CD4-positive, alpha-beta T cell treated with Interleukin-6 for 4 hours (primary cell): Measurements from ENCODE around the gene SLC6A17.

ENCODE experiments used
- DNase-seq: peaks from one replicate; pipeline ENCODE4 v3.0.0-alpha.2; 2020; ENCODE audit warnings: mixed read lengths

Gene SLC6A17

GRCh38 chr1:110176299-110176956 is 26.1 kb downstream of the SLC6A17 start:
- DNase-seq = peak; percentile 8

DNA sequence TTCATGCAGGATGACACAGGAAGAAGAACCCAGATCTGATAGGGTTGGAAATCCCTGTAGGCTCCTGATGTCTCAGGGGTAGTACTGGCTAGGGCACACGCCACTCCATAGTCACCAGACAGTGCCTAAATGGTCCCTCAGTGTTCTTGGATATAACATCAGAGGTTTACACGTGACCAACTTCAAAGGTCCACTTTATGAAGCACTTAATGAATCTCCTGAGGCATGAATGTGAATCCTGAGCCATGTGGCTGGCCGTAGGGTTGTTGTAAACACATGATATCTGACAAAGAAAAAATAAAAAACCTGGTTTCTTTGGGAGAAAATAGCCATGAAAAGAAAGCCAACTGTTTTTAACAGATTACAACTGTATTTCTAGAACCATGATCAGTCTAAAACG is 27.5 kb downstream of the SLC6A17 start:
- no peak for DNase-seq

- DNase-seq = no peak
These were observed 33.4 kb downstream of the SLC6A17 start for GRCh38 chr1:110183642-110184167.

- no peak for DNase-seq
These were observed 34.2 kb downstream of the SLC6A17 start for GRCh38 chr1:110184446-110184845.

GRCh38 chr1:110185181-110185580 is 34.9 kb downstream of the SLC6A17 start:
- no peak for DNase-seq

DNA sequence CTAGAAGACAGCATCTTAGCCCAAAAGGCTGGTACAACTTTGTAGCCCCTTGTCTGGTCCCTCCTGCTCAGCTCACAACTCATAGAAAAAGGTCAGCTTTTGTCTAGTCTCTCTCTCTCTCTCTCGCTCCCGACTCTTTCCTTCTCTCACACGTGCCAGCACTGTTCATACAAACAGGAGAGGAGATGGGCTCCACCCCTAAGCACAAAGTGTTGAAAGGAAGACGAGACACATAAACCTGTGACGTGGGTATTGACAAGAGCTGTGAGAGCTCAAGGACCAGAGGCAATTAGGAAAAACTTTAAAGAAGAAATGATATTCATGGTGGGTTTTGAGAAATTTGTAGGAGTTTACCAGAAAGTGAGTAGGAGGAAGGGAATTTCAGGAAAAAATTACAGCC is 36.3 kb downstream of the SLC6A17 start:
- no peak for DNase-seq

DNA sequence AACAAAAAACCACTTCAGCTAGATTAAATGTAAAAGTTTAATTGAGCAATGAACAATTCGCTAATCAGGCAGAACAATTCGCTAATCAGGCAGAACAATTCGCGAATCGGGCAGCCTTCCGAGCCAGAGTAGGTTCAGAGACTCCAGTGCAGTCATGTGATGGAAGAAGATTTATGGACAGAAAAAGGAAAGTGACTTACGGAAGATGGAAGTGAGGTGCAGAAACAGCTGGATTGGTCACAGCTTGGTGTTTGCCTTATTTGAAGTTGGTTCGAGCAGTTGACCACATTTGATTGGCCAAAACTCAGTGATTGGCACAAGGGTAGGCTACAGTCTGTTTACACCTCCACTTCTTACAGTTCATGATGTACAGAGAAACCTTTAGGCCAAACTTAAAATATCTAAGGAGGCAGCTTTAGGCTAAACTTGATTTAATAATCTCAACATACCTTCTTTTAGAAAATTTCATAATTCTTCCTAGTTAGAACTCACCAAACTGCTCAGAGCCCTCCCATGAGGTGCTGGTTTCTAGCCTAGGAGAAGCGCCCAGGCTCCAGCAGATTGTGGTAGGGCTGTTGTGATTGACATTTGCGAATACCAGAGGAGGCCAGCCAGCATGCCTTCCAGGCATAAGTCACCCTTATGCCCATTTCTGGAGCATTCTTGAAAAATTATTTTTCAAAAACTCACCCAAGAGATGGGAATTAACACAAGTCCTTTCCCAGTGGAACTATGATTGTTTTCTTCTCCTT is 37.0 kb downstream of the SLC6A17 start:
- no peak for DNase-seq

GRCh38 chr1:110188035-110188618 is 37.8 kb downstream of the SLC6A17 start:
- DNase-seq = no peak

DNA sequence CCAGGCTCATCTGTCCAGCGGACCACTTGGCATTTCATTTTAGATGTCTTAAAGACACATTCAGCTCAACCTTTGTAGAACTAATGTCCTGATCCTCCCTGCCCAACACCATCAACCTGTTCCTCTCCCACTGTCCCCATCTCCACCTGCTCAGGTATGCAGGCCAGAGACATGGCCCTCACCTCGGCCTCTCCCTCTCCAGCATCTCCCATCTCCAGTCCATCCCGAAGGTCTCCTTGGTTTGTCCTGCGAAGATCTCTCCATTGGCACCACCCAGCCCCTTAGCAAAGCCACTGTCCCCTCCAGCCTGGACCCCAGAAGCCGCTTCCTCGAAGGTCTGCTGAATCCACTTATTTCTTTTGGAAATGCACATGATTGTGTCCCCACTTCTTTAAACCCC is 38.9 kb downstream of the SLC6A17 start:
- no peak for DNase-seq

GRCh38 chr1:110190282-110190929 is 40.1 kb downstream of the SLC6A17 start:
- no peak for DNase-seq

DNA sequence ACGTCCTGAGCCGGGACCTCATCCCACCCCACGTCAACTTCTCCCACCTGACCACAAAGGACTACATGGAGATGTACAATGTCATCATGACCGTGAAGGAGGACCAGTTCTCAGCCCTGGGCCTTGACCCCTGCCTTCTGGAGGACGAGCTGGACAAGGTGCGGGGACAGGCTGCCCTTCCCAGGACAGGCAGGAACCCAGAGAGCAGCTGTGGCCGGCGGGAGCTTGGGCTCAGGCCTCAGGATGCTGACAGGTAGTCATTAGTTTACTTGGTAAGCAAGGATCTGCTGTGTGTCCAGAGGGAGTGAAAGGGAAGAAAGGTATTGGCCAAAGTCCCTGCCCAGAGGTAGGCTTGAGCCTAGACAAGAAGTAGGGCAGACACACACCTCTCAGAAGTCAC is 42.2 kb downstream of the SLC6A17 start:
- DNase-seq = no peak

DNA sequence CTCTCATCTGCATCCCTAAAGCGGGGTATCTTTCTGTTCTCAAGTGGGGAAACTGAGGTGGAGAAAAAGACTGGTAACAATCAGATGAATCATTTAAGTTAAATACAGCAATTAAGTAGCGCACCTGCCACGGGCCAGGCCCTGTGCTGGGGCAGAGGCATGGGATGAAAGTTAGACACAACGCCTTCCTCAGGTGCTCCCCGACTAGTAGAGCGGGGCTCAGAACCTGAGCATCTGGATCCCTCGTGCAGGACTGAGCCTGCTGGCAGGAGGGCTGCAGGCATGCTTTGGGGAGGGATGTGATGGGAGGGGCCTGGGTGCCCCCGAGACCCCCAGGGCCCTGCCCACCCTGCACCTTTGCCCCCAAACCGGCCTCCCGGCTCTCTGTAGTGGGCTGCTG is 44.9 kb downstream of the SLC6A17 start:
- DNase-seq = no peak

- DNase-seq = peak; percentile 64
These were observed 46.8 kb downstream of the SLC6A17 start for GRCh38 chr1:110196917-110197765.

DNA sequence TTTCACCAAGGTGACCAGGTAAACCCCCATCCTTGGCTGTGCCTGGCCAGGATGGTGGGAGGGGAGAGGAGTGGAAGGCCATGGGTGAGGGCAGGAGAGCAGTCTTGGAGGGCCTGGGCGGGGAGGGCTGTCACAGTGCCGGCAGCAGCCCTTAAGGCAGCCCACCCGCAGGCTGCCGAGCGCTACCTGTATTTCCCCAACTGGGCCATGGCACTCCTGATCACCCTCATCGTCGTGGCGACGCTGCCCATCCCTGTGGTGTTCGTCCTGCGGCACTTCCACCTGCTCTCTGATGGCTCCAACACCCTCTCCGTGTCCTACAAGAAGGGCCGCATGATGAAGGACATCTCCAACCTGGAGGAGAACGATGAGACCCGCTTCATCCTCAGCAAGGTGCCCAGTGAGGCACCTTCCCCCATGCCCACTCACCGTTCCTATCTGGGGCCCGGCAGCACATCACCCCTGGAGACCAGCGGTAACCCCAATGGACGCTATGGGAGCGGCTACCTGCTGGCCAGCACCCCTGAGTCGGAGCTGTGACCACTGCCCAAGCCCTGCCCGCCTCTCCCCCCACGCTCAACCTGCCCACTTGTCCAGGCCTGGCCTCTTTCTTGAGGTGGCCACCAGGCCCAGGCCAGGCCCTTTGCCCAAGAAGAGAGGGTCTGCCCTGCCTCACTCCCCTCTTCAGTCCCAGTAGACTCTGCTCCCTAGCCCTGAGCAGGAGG is 47.8 kb downstream of the SLC6A17 start:
- DNase-seq = no peak

DNA sequence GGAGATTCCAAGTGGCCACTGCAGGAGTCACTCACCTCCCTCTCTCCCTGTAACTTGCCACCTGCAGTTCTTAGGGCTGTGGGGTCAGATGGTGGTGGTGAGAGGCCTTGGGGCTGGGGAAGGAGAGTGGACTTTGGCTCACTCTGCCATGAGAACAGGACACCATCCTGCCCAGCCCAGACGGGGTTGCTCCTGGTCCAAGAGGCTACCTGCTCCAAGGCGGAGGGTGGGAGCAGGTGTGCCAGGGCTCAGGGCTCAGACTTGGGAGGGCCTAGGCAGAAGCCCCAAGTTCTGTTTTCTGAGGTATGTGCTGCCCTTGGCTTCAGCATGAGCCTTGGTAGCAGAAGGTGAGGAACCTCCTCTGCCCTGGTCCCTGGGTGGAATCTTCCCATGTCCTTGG is 48.5 kb downstream of the SLC6A17 start:
- DNase-seq = no peak

- no peak for DNase-seq
These were observed 49.9 kb downstream of the SLC6A17 start for GRCh38 chr1:110200190-110200589.

- no peak for DNase-seq
These were observed 50.4 kb downstream of the SLC6A17 start for GRCh38 chr1:110200666-110201065.

DNA sequence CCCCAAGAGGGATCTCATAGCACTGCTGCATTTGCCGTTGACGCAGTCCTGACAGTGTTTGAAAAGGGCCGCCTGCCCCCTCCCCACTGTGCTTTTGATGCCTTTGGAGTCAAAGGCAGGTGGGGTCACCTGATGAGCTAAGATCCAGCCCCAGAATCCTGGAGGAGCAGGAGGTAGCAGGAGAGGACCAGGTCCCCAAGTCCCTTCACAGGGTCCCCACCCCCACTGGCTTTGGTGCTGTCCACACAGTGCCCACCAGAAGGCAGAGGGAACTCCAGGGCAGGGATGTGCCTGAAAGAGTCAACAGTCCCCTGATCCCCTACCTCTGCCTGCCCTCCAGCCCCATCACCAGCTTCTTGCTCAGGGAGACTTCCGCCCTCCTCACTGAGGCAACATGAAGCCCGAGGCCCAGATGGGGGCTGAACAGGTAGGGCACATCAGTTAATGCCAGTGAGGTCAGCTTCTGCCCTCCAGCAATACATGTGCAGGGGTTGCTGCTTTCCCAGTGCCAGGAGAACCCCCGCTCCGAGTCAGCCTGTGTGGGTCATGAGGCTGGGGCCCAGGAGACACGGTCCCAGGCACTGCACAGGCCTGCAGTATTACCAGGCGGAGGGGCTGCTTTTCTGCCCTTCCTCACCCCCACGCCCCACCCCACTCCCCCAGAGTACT is 51.0 kb downstream of the SLC6A17 start:
- DNase-seq = no peak

DNA sequence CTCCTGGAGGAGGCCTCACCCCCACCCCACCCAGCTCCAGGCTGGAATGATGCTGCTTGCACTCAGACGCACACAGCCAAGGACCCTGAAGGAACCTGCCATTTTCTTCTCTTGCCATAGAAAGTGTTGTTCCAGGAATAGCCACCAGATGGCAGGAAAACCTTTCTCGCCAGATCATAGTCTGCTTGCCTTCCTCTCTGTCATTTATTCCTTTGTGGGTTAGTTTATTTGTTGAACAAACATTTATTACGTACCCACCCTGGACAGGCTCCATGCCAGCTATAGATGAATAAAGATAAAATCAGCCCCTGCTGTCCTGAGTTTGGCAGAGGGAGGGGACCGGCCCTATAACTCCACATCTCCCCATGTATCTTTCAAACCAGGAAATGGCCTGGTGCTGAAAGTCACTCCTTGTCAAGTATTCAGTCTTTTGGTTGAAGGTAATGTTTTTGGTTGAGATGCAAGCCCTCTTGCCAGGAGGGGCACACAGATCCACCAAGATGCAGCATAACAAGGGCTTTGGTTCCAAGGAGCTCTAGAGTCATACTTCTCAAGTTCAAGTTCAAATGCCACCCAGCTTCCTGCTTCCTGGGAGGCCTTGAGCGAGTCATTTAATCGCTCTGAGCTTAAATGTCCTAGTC is 52.8 kb downstream of the SLC6A17 start:
- peak; percentile 73 for DNase-seq

DNA sequence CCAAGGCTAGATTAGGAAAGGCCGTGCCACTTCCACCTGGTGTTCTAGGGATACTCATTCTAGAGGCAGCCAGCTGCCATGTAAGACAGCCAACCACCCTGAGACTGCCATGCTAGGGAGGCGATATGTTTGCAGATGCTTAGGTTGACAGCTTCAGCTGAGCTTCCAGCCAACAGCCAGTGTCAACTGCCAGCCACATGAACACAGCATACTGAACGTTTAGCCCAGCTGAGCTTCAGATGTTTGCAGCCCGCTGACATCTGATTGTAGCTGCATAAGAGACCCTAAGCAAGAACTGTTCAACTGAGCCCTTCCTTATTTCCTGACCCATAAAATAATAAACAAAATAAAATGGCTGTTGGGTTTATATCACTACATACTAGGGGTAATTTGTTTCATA is 54.9 kb downstream of the SLC6A17 start:
- no peak for DNase-seq
